Naive thymus-derived CD8-positive, alpha-beta T cell (primary cell): ENCODE data around the gene NDUFB1. TPM values are rescaled to one million over a fixed set of nuclear protein-coding genes. Genes with fewer than 3 reads are reported as not detected.

ENCODE experiments used
- ATAC-seq, 2 donors: fragments of 150-1000 bp; cut with Tn5 transposase in 1 of 2; sonication (Bioruptor Pico), chemical (Tn5 transposase) in 1 of 2; 1 replicate in 1 of 2; 2 replicates in 1 of 2; pipeline ENCODE4 v1.10.0; 2021; ENCODE audit warnings: mild to moderate bottlenecking in 2 of 2, moderate library complexity in 2 of 2
- POLR2A ChIA-PET: fragments of 350-600 bp; sonication (Branson Sonifier 250); formaldehyde crosslinking; loops from one replicate; lab custom pipeline; 2021; ENCODE audit warnings: antibody characterized with exemption; lab: Charles Lee
- DNase-seq, 10 donors: peaks; one replicate each; pipeline versions ENCODE4 v3.0.0 to v3.0.0-alpha.2; 2020 to 2022
- H3K27ac Mint-ChIP-seq, 10 donors: one replicate each; pipeline ENCODE4 v1.8.0; 2020 to 2022; ENCODE audit warnings: mild to moderate bottlenecking in 10 of 10, mixed read lengths in 10 of 10, moderate library complexity in 4 of 10, inconsistent platforms in 1 of 10
- H3K27me3 Mint-ChIP-seq, 5 donors: one replicate each; pipeline ENCODE4 v1.8.0; 2021 to 2022; ENCODE audit warnings: mixed read lengths in 5 of 5
- H3K36me3 Mint-ChIP-seq, 3 donors: one replicate each; pipeline ENCODE4 v1.8.0; 2020 to 2022; ENCODE audit warnings: mixed read lengths in 3 of 3, mild to moderate bottlenecking in 2 of 3, inconsistent platforms in 1 of 3
- H3K4me1 Mint-ChIP-seq, 4 donors: one replicate each; pipeline ENCODE4 v1.8.0; 2021 to 2022; ENCODE audit warnings: mixed read lengths in 4 of 4
- H3K4me3 Mint-ChIP-seq, 10 donors: one replicate each; pipeline ENCODE4 v1.8.0; 2020 to 2022; ENCODE audit warnings: mild to moderate bottlenecking in 10 of 10, mixed read lengths in 10 of 10, moderate library complexity in 6 of 10, inconsistent platforms in 1 of 10
- H3K9me3 Mint-ChIP-seq, 9 donors: one replicate each; pipeline ENCODE4 v1.8.0; 2020 to 2022; ENCODE audit warnings: mixed read lengths in 9 of 9, mild to moderate bottlenecking in 3 of 9, inconsistent platforms in 1 of 9, moderate library complexity in 1 of 9
- polyA plus RNA-seq, 3 donors: library from polyadenylated mRNA; unstranded; fragments of 300-500 nt; fragmentation: Illumina TruSeq; gene quantifications; one replicate each; pipeline ENCODE4 v1.2.3, GENCODE V29; 2021
- total RNA-seq, 8 experiments: library from RNA in 2 of 8; stranded (reverse) in 2 of 8; gene quantifications; one replicate each; pipeline ENCODE4 v1.2.3 and lab custom pipeline; 2021 to 2026

The NDUFB1 gene
- total and polyA plus RNA-seq, 5 experiments from 2014 or later: 91.1 to 412 (median 331) TPM

DNA sequence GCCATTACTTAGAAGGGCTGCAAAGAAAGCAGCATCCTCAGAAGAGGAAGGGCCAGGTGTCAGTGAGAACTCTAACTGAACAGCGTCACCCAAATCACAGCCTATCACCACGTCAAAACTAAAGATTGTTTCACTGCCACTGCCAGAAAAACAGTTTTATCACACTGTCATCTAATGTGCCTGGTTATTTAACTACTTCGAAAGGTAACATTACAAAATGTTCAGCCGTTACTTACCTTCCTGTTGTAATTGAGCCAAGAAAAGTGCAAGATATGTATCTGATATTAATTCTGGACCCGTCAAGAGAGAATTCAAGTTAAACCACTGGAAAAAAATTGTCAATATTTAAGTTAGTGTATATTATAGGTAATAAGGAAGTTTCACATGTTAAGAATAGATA lies 33.0 kb downstream of the NDUFB1 start:
- no peak for ATAC-seq

DNA sequence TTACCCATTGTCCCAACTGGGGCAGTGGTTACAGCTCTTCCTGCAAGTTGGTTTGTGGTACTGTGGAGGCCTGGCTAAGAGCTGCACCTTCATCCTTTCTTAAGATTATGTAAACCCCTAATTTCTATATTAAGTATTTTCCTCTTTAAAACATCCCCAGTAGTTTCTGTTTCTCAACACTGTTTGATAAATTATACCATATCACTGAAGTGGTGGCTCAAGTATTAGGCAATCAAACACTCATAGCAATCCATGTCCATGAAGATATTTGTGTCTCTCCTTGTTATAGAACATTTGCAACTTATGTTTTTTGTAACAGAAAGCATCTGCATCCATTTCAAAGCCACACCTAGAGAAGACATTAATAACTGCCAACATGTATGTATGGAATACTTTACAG lies 47.0 kb downstream of the NDUFB1 start:
- no peaks in the 10 kb centered on the region for H3K27me3 Mint-ChIP-seq
- no peaks in the 10 kb centered on the region for H3K9me3 Mint-ChIP-seq
- no peak overlapping the region for H3K4me3 Mint-ChIP-seq
- POLR2A ChIA-PET: interaction anchor here (0.7 kb wide), 1 partner anchor 11 kb away, joined by 8 read pairs; no protein-coding TSS in a partner anchor
- peak overlapping the region in 1 of 10 donors; percentile 66 for H3K27ac Mint-ChIP-seq
- ATAC-seq: no peak
- H3K36me3 Mint-ChIP-seq: peaks cover 5 to 74% (median 13%) of the 10 kb centered on the region in 3 donors
- no peak for DNase-seq
- H3K4me1 Mint-ChIP-seq: no peaks in the 10 kb centered on the region

More for the DNA sequence above, 33.0 kb downstream of the NDUFB1 start:
- Mint-ChIP-seq H3K36me3 (peaks cover 6 to 69% (median 15%) of the 10 kb centered on the region in 3 donors), H3K9me3 (no peaks in the 10 kb centered on the region), H3K27me3 (no peaks in the 10 kb centered on the region), H3K27ac (peak overlapping the region in 2 of 10 donors; percentile 39 to 77), H3K4me1 (peaks cover 0 to 3% (median 0%) of the 10 kb centered on the region in 4 donors), H3K4me3 (no peak overlapping the region)
- no peak for DNase-seq
- POLR2A ChIA-PET: no interaction called here

Other genes with a start within 250 kb of the NDUFB1 start
- 1 to 10 TPM; 7.2 to 8.1 TPM for gene FBLN5, start 174.0 kb downstream of the NDUFB1 start, total RNA-seq
- 10 to 100 TPM; 21.2 to 37.7 (median 25.3) TPM for gene FBLN5, start 174.0 kb downstream of the NDUFB1 start, polyA plus RNA-seq
- gene TRIP11, start 81.6 kb downstream of the NDUFB1 start, total RNA-seq: 10 to 100 TPM; 70.8 to 76.3 TPM
- 10 to 100 TPM; 31.4 to 57.6 (median 50.8) TPM for gene TRIP11, start 81.6 kb downstream of the NDUFB1 start, polyA plus RNA-seq
- gene ATXN3, start 15.1 kb downstream of the NDUFB1 start, total RNA-seq: 10 to 100 TPM; 54.9 to 59.3 TPM
- 10 to 100 TPM; 11.3 to 15.5 (median 14.3) TPM for gene ATXN3, start 15.1 kb downstream of the NDUFB1 start, polyA plus RNA-seq
- gene CPSF2, start 263 bp upstream of the NDUFB1 start, total RNA-seq: 10 to 100 TPM; 69.4 to 74.4 TPM
- 10 to 100 TPM; 28.3 to 30.7 (median 29.5) TPM for gene CPSF2, start 263 bp upstream of the NDUFB1 start, polyA plus RNA-seq
- not detected for gene SLC24A4, start 201.5 kb upstream of the NDUFB1 start, total RNA-seq
- under 1 TPM in 1 of 3 donors, not detected in 2; 0.05 TPM for gene SLC24A4, start 201.5 kb upstream of the NDUFB1 start, polyA plus RNA-seq